Effector memory CD4-positive, alpha-beta T cell (primary cell): Measurements from ENCODE around the gene CALML6.

Source experiments
- DNase-seq, 3 donors: peaks; one replicate each; pipeline ENCODE4 v3.0.0-alpha.2; 2020
- H3K27ac ChIP-seq: 2 replicates; pipeline ENCODE4 v1.7.0; 2013; ENCODE audit warnings: mild to moderate bottlenecking, low read length, moderate library complexity; ENCODE audit not compliant: insufficient read depth, poor library complexity, severe bottlenecking
- H3K27me3 ChIP-seq: replicated peaks from 2 replicates; pipeline ENCODE4 v1.7.0; 2013; ENCODE audit warnings: mild to moderate bottlenecking, low read length; ENCODE audit not compliant: insufficient read depth, control insufficient read depth, poor library complexity, severe bottlenecking
- H3K36me3 ChIP-seq: 2 replicates; pipeline ENCODE4 v1.7.0; 2013; ENCODE audit warnings: mild to moderate bottlenecking, low read length, moderate library complexity; ENCODE audit not compliant: control insufficient read depth, insufficient read depth
- H3K4me1 ChIP-seq: 2 replicates; pipeline ENCODE4 v1.7.0; 2013; ENCODE audit warnings: low read length, mild to moderate bottlenecking; ENCODE audit not compliant: control insufficient read depth, insufficient read depth, poor library complexity, severe bottlenecking
- H3K4me3 ChIP-seq: 2 replicates; pipeline ENCODE4 v1.7.0; 2013; ENCODE audit warnings: low read length, low read depth, mild to moderate bottlenecking; ENCODE audit not compliant: insufficient read depth, poor library complexity, severe bottlenecking
- H3K9me3 ChIP-seq: 2 replicates; pipeline ENCODE4 v1.7.0; 2013; ENCODE audit warnings: mild to moderate bottlenecking, low read length, moderate library complexity; ENCODE audit not compliant: control insufficient read depth
- total RNA-seq, 3 donors: gene quantifications; one replicate each; lab custom pipeline; 2026; lab: John Stamatoyannopoulos, UW

Gene CALML6
- total RNA-seq: 0.19 to 1.0 (median 0.52) reads per million in 3 donors

GRCh38 chr1:1914971-1915692, at the start of gene CALML6:
TSS of gene CALML6 (plus strand) at chr1:1915260. CDS start at chr1:1915281, 21 bp downstream.
- Histone ChIP-seq H3K36me3 (no peaks in the 10 kb centered on the region), H3K27me3 (no peaks in the 10 kb centered on the region), H3K4me1 (peaks cover 17% of the 10 kb centered on the region), H3K9me3 (no peaks in the 10 kb centered on the region), H3K4me3 (no peak within 1 kb of the TSS), H3K27ac (no peak within 1 kb of the TSS)
- DNase-seq: no peak

GRCh38 chr1:1867164-1867563, 47.9 kb upstream of the CALML6 start:
- no peaks in the 10 kb centered on the region for H3K36me3 ChIP-seq
- no peaks in the 10 kb centered on the region for H3K27me3 ChIP-seq
- no peak overlapping the region for H3K4me3 ChIP-seq
- peaks cover 8% of the 10 kb centered on the region for H3K4me1 ChIP-seq
- DNase-seq: no peak
- no peaks in the 10 kb centered on the region for H3K9me3 ChIP-seq
- no peak overlapping the region for H3K27ac ChIP-seq

- Histone ChIP-seq H3K27me3 (no peaks in the 10 kb centered on the region), H3K27ac (no peak overlapping the region), H3K4me3 (no peak overlapping the region), H3K4me1 (peaks cover 19% of the 10 kb centered on the region), H3K36me3 (peaks cover 6% of the 10 kb centered on the region), H3K9me3 (no peaks in the 10 kb centered on the region)
- DNase-seq: no peak
Observed at GRCh38 chr1:1869469-1869868, 45.6 kb upstream of the CALML6 start.

GRCh38 chr1:1872329-1872994, 42.6 kb upstream of the CALML6 start:
- Histone ChIP-seq H3K27me3 (no peaks in the 10 kb centered on the region), H3K4me1 (peaks cover 24% of the 10 kb centered on the region), H3K36me3 (peaks cover 9% of the 10 kb centered on the region), H3K27ac (no peak overlapping the region), H3K4me3 (no peak overlapping the region), H3K9me3 (no peaks in the 10 kb centered on the region)
- no peak for DNase-seq

GRCh38 chr1:1873186-1873585, 41.9 kb upstream of the CALML6 start:
- no peak for DNase-seq
- Histone ChIP-seq H3K36me3 (peaks cover 9% of the 10 kb centered on the region), H3K9me3 (no peaks in the 10 kb centered on the region)

GRCh38 chr1:1874901-1875300, 40.2 kb upstream of the CALML6 start:
- peaks cover 35% of the 10 kb centered on the region for H3K4me1 ChIP-seq
- H3K36me3 ChIP-seq: peaks cover 9% of the 10 kb centered on the region
- no peaks in the 10 kb centered on the region for H3K27me3 ChIP-seq
- no peak overlapping the region for H3K4me3 ChIP-seq
- no peak for DNase-seq
- no peak overlapping the region for H3K27ac ChIP-seq
- H3K9me3 ChIP-seq: no peaks in the 10 kb centered on the region

More at GRCh38 chr1:1873186-1873585, 41.9 kb upstream of the CALML6 start:
- Histone ChIP-seq H3K4me1 (peaks cover 24% of the 10 kb centered on the region), H3K27me3 (no peaks in the 10 kb centered on the region), H3K4me3 (no peak overlapping the region), H3K27ac (no peak overlapping the region)

- H3K4me3 ChIP-seq: no peak overlapping the region
- no peaks in the 10 kb centered on the region for H3K27me3 ChIP-seq
- no peak overlapping the region for H3K27ac ChIP-seq
- DNase-seq: no peak
- peaks cover 36% of the 10 kb centered on the region for H3K4me1 ChIP-seq
- H3K9me3 ChIP-seq: no peaks in the 10 kb centered on the region
- H3K36me3 ChIP-seq: peaks cover 9% of the 10 kb centered on the region
Observed at GRCh38 chr1:1875932-1876331, 39.1 kb upstream of the CALML6 start.

- no peak for DNase-seq
- peaks cover 9% of the 10 kb centered on the region for H3K36me3 ChIP-seq
- H3K27ac ChIP-seq: no peak overlapping the region
- peaks cover 32% of the 10 kb centered on the region for H3K4me1 ChIP-seq
- H3K27me3 ChIP-seq: no peaks in the 10 kb centered on the region
- H3K9me3 ChIP-seq: no peaks in the 10 kb centered on the region
- H3K4me3 ChIP-seq: no peak overlapping the region
Observed at GRCh38 chr1:1876335-1876930, 38.6 kb upstream of the CALML6 start.

GRCh38 chr1:1877865-1878436, 37.1 kb upstream of the CALML6 start:
- Histone ChIP-seq H3K27me3 (no peaks in the 10 kb centered on the region), H3K4me1 (peaks cover 31% of the 10 kb centered on the region), H3K9me3 (no peaks in the 10 kb centered on the region), H3K36me3 (peaks cover 9% of the 10 kb centered on the region), H3K4me3 (no peak overlapping the region), H3K27ac (no peak overlapping the region)
- no peak for DNase-seq

GRCh38 chr1:1879942-1880341, 35.1 kb upstream of the CALML6 start:
- DNase-seq: no peak
- Histone ChIP-seq H3K36me3 (peaks cover 8% of the 10 kb centered on the region), H3K27ac (no peak overlapping the region), H3K4me1 (peaks cover 32% of the 10 kb centered on the region), H3K9me3 (no peaks in the 10 kb centered on the region), H3K27me3 (no peaks in the 10 kb centered on the region), H3K4me3 (no peak overlapping the region)
